Measurements from ENCODE around the gene MTA3. TPM values are rescaled to one million over a fixed set of nuclear protein-coding genes. Genes with fewer than 3 reads are reported as not detected.

Gene MTA3
- total RNA-seq, 1 donor from 2014 or later = 6.7 TPM

- no peak for DNase-seq (ENCODE audit: low spot score)
- no peak for ATAC-seq
Measured at GRCh38 chr2:42755191-42755880, 186.9 kb downstream of the MTA3 start.

GRCh38 chr2:42756150-42756775, 187.8 kb downstream of the MTA3 start:
- no peak for DNase-seq (ENCODE audit: low spot score)

GRCh38 chr2:42756966-42757513, 188.6 kb downstream of the MTA3 start:
- DNase-seq (ENCODE audit: low spot score) (no peak), ATAC-seq (no peak)

More at GRCh38 chr2:42756150-42756775, 187.8 kb downstream of the MTA3 start:
- no peak for ATAC-seq

GRCh38 chr2:42757981-42758740, 189.7 kb downstream of the MTA3 start:
- no peak for DNase-seq (ENCODE audit: low spot score)
- ATAC-seq = no peak

GRCh38 chr2:42758751-42759150, 190.3 kb downstream of the MTA3 start:
- DNase-seq (ENCODE audit: low spot score) (no peak), ATAC-seq (no peak)

- ATAC-seq = no peak
Measured at GRCh38 chr2:42761554-42761953, 193.1 kb downstream of the MTA3 start.

GRCh38 chr2:42762155-42762554, 193.7 kb downstream of the MTA3 start:
- ATAC-seq = no peak
- no peak for DNase-seq (ENCODE audit: low spot score)

More at GRCh38 chr2:42761554-42761953, 193.1 kb downstream of the MTA3 start:
- peak; percentile 49 for DNase-seq (ENCODE audit: low spot score)

GRCh38 chr2:42762823-42763804, 194.7 kb downstream of the MTA3 start:
- ATAC-seq (peak; percentile 15), DNase-seq (ENCODE audit: low spot score) (peak; percentile 54)

- DNase-seq (ENCODE audit: low spot score) (peak; percentile 49), ATAC-seq (no peak)
Measured at GRCh38 chr2:42764096-42764495, 195.7 kb downstream of the MTA3 start, which contains the start of gene OXER1. TSS of gene OXER1 (minus strand) at chr2:42764135. CDS start at chr2:42764062, 73 bp downstream.

- ATAC-seq (peak; percentile 35), DNase-seq (ENCODE audit: low spot score) (peak; percentile 59)
Measured at GRCh38 chr2:42764901-42765300, 196.5 kb downstream of the MTA3 start.

- ATAC-seq = no peak
- DNase-seq (ENCODE audit: low spot score) = no peak
Measured at GRCh38 chr2:42765686-42766085, 197.3 kb downstream of the MTA3 start.

- DNase-seq (ENCODE audit: low spot score) (no peak), ATAC-seq (no peak)
Measured at GRCh38 chr2:42767080-42767898, 198.9 kb downstream of the MTA3 start.

- ATAC-seq (no peak), DNase-seq (ENCODE audit: low spot score) (no peak)
Measured at GRCh38 chr2:42767899-42768705, 199.7 kb downstream of the MTA3 start.

- ATAC-seq = no peak
- DNase-seq (ENCODE audit: low spot score) = no peak
Measured at GRCh38 chr2:42768706-42769256, 200.3 kb downstream of the MTA3 start.

GRCh38 chr2:42769583-42770287, 201.3 kb downstream of the MTA3 start:
- DNase-seq (ENCODE audit: low spot score) (no peak), ATAC-seq (no peak)

GRCh38 chr2:42770288-42771131, 202.1 kb downstream of the MTA3 start:
- DNase-seq (ENCODE audit: low spot score) (no peak), ATAC-seq (peak; percentile 28)

All from left lobe of liver (tissue), 2 donors.